ENCODE measurements around the gene AFG1L.

DNA sequence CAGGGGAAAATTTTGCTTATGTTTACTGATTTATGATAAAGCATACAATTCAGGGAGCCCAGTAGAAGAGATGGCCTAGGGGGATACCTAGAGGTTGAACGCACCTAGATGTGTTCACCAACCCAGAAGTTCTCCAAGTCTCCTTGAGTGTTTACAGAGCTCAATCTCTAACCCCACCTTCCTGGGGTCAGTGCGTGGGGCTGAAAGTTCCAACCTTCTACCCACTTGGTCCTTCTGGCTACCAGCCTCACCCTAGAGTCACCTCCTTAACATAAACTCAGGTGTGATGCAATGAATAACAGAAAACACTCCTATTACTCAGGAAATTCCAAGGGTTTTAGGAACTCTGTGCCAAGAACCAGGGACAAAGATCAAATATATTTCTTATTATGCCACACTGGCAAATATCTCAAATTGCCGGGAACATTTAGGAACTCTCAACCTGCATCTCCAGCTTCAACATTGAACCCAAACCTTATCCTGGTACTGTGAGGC lies 26.4 kb downstream of the AFG1L start:
- TF ChIP-seq POLR2A (IDR thresholded peaks at IDR 0.05) (no peak), CTCF (IDR thresholded peaks at IDR 0.05) (no peak)
